GM21447 (cell line): Measurements from ENCODE around the gene CRTC3.

Experiments used
- ATAC-seq: cut with Tn5 transposase; IDR thresholded peaks from one replicate; pipeline ENCODE4 v1.9.1; 2021; ENCODE audit not compliant: unreplicated experiment

CRTC3 gene

DNA sequence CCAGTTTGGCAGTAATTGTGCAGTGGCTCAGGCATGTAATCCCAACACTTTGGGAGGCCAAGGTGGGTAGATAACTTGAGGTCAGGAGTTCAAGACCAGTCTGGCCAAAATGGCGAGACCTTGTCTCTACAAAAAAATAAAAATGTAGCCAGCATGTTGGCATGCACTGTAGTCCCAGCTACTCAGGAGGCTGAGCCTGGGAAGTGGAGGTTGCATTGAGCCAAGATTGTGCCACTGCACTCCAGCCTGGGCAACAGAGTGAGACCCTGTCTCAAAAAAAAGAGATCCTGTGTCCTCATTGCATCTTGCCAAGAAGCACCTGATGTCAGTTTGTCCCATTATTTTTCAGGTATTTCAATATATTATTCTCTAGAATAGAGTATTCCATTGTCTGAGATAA, 61.8 kb downstream of the CRTC3 start:
- ATAC-seq: no peak

DNA sequence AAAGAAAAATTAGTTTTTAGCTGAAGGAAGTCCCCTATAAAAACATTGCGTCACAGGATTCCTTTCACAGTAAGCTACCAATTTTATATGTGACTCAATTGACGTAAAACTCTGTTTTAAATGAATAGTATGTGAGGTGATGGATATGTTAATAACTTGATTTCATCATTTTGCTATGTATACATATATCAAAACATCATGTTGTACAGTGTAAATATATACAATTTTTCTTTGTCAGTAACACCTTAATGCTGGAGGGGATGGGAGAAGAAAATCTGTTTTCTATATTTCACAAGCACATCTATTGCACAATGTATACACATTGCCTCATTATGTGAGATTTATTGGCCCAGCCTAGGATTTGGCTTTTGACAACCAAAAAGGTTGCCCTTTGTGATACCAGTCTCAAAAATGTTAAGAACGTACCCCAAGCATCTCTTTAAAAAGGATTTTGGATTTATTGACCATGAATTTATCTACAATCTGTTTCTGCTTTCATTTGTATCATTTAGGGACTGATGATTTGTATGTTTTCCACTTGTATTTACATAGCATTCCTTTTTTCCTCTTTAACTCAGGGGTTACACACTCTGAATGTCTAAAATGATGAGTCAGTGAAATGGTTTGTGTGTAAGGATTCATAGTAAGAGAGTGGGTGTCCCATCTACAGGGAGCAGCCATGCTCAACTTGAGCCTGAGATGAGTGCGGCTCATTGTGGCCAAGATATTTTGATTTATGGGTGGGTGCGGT, 62.6 kb downstream of the CRTC3 start:
- no peak for ATAC-seq

DNA sequence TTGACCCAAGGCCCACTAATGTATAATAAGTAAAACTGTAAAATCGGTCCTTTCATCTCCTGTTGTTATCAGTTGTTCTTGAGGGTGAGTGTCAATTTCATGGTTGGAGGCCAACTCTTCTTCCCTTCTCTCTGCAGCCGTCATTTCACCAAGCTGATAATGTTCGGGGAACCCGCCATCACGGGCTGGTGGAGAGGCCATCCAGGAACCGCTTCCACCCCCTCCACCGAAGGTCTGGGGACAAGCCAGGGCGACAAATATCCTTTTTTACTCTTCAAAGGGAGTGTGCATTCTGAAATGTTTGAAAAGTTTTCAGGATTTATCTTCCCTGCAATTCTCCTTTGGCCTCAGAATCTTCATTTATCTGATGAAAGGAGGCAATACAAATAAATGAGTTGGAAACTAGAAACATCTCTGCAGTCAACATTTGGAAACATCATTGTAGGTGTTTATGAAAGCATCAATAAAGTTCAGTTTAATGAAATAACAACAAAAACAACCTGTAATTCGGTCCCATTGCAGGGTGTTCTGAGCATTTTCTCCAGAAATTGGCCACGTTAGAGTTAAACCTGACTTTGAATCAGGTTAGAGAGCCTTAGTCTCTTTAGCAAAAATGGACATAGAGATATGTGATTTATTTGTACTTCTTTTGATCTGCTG, 63.9 kb downstream of the CRTC3 start:
- no peak for ATAC-seq

DNA sequence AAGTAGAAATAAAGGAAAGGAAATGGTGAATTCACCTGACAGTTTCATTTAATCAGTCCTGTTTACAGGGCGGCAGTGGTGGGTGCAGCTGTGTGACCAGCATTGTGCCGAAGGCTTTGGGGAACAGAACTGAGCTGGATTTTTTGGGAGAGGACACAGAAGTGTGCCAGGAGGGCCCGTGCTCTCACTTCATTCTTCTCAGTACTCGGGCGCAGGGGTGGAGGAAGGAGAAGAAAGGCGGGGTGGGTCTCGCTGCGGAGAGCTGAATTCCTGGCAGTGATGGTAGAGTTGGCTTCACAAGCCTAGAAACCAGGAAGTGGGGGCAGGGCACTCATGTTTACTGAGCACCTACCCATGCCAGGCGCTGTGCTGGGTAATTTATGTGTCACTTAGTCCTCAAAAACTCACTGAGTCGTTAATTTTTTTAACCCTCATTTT, 64.6 kb downstream of the CRTC3 start:
- peak; percentile 45 for ATAC-seq

DNA sequence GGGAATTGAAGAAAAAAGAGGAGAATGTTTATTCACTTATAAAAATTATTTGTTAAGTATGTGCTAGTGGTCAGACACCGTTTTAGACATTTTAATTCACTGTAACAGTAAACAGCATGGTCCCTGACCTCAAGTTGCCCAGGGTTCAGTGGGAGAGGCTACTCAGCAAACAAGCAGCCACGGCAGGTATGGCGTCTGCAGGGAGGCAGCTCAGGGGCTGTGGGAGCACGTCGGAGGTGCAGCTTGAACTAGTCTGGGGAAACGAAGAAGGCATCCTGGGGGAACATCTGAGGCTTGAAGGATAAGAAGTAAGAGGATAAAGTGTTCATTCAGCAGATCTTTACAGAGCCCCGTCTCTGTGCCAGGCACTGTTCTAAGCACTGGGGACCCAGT, 66.0 kb downstream of the CRTC3 start:
- ATAC-seq: no peak

DNA sequence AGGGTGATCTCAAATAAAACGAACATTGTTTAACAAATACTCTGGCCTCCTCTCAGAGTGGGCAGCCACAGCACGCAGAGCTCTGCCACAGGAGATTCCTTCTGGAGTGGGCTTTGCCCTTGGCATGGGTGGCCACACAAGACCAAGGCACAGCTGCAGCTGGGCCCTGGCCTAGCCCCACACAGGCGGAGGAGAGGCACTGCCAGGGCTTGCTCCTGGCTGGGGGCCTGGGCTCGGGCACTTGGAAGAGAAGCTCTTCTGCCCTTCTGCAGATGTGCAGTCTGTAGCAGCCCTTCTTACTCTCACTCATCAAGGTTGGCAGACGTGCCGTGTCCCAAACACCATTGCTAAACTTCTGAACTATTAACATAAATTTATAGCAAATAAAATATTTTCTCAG, 67.2 kb downstream of the CRTC3 start:
- no peak for ATAC-seq

DNA sequence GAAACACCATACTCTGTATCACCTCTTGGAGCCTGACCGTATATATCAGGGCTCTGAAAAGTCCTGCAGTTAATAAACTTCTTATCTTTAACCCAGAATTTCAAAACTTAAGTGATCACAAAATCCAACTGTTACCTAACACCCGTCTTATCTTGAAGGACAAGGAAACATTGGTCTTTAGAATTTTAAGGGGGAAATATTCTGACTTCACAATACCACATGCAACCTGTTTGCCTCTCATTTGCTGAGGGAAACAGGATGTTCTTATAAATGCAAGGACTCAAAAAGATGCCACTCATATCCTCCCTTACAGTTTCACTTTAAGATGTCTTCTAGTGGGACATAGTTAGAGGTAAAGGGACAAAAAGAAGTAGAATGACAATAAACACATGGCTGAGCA, 67.9 kb downstream of the CRTC3 start:
- peak; percentile 35 for ATAC-seq

DNA sequence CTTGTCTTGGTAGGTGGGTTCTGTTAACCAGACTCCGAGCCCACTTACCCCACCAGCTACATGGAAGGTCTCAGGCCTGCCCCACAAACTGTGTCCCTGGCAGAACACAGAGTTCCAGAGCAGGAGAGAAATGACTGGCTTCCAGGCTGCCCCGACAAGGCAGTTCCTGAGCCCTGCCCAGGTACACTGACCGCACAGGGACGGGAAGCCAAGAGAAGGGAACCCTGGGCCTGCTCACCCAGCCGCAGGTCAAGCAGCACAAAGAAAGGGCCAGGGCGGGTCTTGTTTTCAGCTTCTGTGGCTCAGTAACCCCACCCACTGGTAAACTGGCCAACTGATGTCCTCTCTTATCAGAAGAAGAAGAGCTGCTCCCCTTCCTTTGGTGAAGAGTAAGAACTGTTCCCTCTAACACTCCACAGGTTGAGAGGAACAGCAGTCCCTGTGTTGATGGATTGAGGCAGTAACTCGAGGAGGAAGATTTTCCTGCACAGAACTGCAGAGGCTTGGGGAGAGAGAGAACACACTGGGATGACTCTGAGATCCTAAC, 68.4 kb downstream of the CRTC3 start:
- ATAC-seq: peak; percentile 36

DNA sequence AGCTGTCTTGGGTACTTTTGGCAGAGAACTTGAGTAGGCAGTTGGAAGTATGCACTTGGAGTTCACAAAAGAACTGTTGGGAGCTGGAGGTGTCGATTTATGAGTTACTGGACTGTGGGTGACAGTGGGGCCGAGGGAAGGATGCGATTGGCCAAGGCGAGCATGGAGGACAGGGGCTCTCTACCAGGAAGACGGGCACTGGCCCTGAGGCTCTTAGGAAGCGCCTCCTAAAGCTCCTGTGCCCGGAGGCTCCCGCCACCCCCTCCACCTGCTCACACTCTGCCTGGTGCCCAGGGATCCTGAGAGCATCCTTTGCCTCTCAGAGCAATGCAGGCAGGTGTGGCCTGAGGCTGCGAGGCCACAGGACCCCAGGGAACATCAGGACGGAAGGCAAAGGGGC, 69.0 kb downstream of the CRTC3 start:
- no peak for ATAC-seq

DNA sequence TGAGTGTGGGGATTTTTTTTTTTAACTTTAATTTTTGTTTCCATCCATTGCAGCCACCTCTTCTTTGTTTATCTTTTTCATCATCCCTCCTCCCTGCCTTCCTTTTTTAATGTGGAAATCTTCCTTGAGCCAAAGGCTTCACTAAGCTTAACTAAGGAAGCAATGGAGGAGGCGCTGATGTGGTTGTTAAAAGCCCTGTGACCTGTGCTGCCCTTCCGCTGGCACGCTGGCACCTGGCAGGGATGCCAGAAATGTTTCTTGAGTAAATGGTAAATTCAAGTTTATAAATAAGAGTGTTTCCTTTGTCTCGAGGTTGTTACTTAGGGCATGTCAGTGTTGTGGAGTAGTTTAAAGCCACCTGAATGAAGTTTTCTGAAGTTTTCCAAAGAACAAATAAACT, 69.4 kb downstream of the CRTC3 start:
- no peak for ATAC-seq

DNA sequence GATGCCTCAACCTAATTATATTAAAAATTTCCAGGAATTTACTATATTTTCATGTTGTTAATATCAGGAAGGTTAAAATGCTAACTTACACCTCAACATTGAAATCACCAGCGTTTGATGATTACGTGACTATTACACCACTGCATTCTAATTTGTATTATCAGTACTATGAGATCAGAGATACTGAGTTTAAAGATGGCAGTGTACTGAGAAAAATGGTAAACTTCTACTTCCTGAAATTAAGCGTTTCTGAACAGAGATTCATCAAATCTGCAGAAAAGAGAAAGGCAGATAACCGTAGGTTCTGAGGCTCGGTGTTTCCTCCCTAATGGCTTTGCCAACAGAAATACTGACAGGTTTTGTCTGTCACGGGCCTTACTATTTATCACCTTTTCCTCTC, 69.9 kb downstream of the CRTC3 start:
- ATAC-seq: no peak

DNA sequence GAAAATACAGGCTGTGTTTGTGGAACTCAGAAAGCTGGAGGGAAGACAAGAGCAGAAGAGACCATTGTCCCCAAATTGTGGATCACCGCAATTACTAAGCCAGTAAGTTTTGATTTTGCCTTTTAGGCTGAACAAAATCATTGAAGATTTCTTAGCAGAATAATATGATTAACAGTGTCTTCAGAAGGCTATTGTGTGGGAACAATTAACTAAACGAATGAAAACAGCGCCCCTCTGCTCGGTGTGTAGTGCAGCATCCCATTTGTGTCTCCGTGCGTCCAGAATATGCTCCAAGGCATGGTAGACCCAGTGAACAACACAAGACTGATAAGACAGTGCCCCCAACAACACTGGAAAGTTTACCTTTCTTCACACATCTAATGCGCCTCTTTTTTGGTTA, 71.2 kb downstream of the CRTC3 start:
- ATAC-seq: no peak

DNA sequence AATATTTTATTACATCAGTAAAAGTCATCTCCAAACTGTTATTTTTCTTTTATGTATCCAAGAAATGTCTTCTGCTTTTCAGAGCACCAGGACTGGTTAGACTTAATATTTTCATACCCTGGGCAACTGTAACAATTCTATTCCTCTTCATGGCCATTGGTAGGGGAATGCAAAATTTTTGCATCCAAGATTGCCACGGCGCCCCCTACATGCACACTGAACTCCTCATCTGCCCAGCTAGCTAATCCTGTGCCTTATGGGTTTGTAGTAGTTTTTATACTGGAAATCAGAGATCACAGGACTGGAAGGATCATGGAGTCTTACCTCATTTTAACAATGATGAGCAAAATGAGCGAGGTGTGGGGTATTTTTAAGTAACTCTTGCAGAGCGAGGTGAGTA, 74.2 kb downstream of the CRTC3 start:
- no peak for ATAC-seq

DNA sequence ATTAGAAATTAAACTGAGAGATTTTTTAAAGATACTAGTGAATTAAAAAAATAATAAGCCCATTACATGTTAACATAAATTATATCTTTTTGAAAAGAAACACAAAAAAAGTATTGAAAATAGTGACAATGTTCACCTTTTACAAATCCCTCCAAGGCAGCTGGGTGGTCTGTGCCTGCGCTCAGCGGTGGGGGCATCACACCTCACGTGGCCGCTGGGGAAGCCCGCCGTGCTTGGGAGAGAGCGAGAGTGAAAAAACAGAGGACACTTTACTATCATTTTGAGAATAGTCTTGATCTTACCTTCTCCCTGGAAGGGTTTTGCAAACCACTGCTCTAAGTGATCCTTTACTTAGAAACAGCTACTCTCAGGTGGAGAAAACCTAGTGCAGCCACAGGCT, 76.9 kb downstream of the CRTC3 start:
- ATAC-seq: no peak

DNA sequence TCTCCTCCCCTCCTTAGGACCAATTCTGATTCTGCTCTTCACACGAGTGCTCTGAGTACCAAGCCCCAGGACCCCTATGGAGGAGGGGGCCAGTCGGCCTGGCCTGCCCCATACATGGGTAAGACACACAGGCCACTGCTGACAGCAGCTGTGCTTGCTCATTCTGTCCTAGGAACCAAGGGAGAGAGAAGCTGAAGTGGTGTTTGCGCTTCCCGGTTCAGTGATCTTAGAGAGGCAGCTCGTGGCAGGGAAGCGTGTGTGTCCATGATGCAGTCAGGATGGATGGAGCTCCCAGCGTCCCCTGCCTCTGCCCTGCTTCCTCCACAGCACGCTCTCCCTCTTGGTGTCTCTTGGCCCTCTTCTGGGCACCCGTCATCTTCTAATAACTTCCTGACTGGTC, 77.6 kb downstream of the CRTC3 start:
- no peak for ATAC-seq

DNA sequence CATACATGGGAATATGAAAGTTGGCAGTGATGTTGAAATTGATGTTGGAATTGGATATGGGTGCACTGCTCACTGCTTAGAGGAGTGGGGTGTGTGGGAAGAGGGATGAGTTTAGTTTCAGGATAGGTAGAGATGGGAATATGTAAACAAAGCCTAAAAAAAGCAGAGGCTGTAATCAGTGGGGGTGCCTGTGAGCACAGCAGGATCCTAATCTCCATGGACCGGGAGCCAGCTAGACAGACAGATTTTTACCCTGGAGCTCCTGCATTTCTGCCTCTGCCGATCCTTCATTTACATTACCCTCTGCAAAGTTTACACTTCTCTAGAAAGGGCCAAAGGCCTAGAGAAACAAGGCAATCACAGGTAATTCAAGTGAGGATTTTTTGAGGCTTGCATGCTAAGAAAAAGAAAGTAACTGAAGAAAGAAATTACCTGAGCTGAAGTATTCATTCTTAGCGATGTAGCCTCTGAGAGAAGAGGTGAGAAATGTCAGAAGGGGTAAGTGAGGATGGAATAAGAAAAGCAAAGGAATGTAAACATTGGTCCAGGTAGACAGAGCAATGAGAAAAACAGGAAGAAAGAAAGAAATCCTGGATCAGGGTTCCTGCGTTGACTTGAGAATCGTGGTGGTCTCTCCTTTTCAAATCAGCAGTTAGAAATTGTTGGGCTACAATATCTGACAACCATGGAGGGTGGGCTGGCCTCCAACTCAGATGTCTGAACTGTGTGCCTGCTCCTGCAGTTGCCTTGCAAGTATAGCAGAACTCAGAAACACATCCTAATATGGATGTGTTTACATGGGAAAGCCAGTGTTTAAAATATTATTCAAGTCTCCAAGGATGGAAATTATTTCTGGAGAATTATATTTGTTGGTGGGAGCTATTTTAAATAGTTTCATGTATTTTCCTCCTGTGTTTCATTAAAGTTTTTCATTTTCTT, 79.8 kb downstream of the CRTC3 start:
- ATAC-seq: no peak

DNA sequence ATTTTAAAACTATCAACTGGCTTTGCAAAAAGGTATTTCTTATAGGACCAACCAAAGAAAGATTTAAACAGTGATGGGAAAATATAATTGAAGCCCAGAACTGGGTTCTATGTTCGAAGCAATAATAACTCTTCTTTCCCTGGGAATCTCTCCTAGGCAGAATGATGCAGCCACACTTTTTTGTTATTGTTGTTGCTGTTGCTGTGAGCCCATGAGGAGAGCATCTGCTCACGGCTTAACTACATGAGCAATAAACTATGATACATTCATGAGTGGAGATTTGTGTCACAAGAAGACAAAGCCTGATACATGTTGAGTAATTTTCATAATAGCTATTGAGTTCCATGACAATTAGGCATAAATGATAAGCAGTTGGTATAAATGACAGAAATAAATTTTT, 80.5 kb downstream of the CRTC3 start:
- no peak for ATAC-seq

DNA sequence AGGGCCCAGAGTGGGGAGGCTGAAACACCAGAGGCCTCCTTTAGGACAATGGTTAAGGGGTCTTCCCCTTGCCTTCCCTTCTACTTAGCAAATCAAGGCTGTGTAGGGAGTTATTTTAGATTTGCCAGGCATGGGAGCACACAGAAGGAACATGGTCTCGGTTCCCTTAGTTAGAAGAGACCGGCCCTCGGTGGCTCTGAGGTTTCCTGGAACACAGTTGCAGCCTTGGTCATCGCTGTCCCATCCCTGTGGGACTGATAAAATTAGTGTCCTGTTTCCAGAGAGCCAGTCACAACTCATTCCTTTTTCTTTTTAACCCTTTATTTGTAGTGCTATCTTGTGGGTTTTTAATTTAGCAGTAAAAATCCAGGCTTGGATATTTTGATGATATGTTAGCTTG, 81.4 kb downstream of the CRTC3 start:
- ATAC-seq: no peak

DNA sequence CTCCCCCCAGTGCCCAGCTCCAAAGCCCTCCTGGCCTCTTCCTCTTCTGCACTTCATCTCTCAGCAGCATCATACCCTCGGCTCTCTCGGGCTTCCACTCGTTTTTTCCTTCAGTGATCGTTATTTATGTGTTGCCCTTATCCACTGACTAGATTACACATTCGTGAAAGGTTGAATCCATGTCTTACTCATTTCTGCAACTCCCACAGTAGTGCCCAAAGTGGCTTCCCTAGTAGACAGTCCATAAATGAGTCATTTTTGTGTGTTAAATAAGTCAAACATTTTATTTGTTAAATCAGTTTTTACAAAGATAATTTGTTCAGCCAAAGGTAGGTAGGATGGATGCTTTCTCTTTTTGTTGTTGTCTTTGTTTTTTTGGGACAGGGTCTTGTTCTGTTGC, 87.4 kb downstream of the CRTC3 start:
- ATAC-seq: no peak

DNA sequence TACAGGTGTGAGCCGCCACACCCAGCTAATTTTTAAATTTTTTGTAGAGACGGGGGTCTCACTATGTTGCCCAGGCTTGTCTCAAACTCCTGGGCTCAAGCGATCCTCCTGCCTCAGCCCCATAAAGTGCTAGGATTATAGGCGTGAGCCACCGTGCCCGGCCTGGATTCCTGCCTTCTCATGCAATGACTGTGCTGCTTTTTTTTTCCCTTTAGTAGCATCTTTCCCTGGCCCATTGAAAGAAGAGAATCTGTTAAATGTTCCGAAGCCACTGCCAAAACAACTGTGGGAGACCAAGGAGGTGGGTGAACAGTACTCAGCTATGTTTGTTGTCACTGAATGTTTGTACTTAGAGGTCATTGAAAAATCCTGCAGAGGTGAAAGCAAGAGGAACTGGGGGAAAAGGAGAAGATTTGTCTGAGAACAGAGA, 88.0 kb downstream of the CRTC3 start:
- no peak for ATAC-seq

DNA sequence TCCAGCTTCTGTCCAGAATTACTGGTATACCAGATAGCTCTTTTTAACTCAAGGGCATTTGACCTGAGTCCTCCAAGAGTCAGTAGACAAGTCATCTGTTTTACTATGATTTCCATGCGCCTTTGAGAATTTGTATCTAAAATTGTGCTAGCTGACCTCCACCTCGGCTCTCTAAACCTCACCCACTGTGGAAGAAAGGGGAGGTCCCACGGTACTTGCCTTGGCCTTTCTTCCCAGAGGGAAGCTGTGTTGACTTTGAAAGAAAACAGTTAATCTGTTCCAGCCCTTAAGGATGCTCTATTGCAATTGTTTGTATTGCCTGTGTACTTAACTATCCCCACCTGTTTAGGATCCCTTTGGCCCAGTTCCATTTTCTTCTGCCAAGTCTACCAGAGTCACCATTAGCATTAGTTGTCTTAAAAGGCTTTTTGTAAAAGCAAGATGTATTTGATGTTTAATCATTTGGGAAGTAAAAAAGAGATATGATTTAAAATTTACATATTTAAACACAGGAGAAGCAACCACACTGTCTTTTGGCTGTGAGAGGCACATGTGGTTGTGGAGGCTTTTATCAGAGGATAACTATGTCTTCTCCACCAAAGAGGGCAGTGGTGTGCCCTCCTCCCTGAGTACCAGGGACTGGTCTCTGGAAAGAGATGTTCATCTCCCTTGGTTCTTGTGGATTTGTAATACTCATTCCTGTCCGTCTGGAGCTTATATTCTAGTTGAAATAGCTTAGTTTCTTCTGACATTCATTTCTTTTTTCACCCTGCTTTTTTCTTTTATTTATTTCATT, 88.8 kb downstream of the CRTC3 start:
- ATAC-seq: no peak
